Fibroblast of lung (primary cell): Measurements from ENCODE around the gene THUMPD2.

Experiments
- CTCF ChIP-seq, 2 donors: IDR thresholded peaks in 1 of 2; conservative IDR thresholded peaks in 1 of 2; 1 replicate in 1 of 2; 2 replicates in 1 of 2; pipeline ENCODE4 v1.5.1; 2011 to 2012; ENCODE audit warnings: low read length in 2 of 2, control low read depth in 1 of 2, inconsistent platforms in 1 of 2, low read depth in 1 of 2, mild to moderate bottlenecking in 1 of 2
- EZH2 ChIP-seq: IDR thresholded peaks from 2 replicates; pipeline ENCODE4 v1.5.1; 2012; ENCODE audit warnings: low read length, control low read depth, mild to moderate bottlenecking; ENCODE audit errors: missing control alignments

GRCh38 chr2:39803839-39804238, 24.8 kb upstream of the THUMPD2 start:
- no peak for TF ChIP-seq CTCF (conservative IDR thresholded peaks at IDR 0.05 in 1 of 2, IDR thresholded peaks at IDR 0.05 in 1 of 2; ENCODE audit: low read depth in 1 of 2, low read length in 2 of 2)
- TF ChIP-seq EZH2: no peak
